Stimulated activated CD8-positive, alpha-beta memory T cell treated with anti-CD3 and anti-CD28 coated beads, Interleukin-12 subunit alpha, Interleukin-12 subunit beta, amount 100 ng/mL, for 24 hours (primary cell): ENCODE measurements around the gene PASK.
"Not testable (repeated sequence)": the region's sequence is repeated elsewhere in the genome, so short reads cannot be mapped to it uniquely, and the experiment has no call there.

Source experiments
- DNase-seq: peaks from one replicate; pipeline ENCODE4 v3.0.0-alpha.2; 2020; ENCODE audit errors: extremely low read depth

The PASK gene

DNA sequence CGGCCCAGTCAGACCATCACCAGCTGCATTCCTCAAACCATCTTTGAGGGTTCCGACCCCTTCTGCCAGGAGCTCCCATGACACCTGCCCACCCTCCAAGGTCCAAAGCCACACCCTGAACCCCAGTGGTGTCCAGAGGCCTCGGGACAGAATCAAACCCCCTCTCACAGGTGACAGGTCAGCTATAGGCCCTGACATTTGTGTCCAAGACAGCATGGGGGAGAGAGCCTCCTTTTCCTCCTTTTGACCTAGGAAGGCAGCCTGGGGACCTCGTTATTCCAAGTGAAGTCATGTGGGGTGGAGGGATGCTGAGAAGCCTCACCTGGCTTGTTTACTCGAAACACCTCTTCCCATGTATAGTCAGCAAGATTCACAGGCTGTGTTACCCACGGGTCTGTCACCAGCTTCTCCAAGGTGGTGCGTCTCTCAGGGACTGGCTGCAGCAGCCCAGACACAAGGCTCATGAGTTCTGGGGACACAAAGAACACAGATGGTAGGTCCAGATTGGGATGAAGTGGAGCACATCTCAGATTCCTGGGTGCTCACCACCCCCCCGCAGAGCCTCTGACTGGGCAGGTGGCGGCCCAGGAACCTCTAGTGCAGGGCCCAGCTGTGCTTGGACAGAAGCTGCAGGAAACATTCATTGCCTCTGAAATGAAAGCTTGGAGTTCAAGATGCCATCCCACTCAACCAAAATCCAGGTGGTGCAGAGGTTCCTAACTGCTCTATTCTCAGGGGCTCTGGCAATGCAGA is 42.1 kb downstream of the PASK start:
- DNase-seq: no peak

- no peak for DNase-seq
These were observed 43.6 kb downstream of the PASK start for GRCh38 chr2:241105641-241106040.

DNA sequence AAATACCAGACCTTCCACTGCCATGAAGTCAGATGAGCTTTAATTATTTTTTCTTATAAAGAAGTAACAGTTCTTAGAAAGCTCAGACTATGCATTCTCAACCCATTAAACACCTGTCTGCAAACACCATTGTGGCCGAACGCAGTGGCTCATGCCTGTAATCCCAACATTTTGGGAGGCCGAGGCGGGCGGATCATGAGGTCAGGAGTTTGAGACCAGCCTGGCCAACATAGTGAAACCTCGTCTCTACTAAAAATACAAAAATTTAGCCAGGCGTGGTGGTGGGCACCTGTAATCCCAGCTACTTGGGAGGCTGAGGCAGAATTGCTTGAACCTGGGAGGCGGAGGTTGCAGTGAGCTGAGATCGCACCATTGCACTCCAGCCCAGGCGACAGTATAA is 44.7 kb downstream of the PASK start:
- not testable (repeated sequence) for DNase-seq

- no peak for DNase-seq
These were observed 46.1 kb downstream of the PASK start for GRCh38 chr2:241103176-241103595.

GRCh38 chr2:241102239-241102803 is 47.0 kb downstream of the PASK start, which contains the start of gene MTERF4:
MTERF4 (minus strand) TSS chr2:241102287; CDS start chr2:241102273, 14 bp downstream.
- DNase-seq: peak; percentile 75

DNA sequence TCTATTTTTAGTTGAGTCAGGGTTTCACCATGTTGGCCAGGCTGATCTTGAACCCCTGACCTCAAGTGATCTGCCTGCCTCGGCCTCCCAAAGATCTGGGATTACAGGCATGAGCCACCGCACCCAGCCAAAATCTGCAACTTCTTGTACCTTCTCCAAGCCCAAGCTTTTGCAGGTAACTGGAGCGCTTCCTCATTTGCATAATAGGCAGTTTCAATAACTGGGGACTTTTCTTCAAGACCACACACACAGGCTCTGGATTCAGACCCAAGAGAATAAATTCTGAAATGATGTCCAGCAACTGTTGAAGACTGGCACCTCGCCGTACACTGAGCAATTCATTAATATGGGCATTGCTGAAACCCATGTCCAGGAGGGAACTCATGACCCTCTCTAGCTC is 50.0 kb downstream of the PASK start:
- no peak for DNase-seq

GRCh38 chr2:241096979-241097378 is 52.3 kb downstream of the PASK start:
- no peak for DNase-seq

GRCh38 chr2:241095594-241096290 is 53.5 kb downstream of the PASK start:
- no peak for DNase-seq

DNA sequence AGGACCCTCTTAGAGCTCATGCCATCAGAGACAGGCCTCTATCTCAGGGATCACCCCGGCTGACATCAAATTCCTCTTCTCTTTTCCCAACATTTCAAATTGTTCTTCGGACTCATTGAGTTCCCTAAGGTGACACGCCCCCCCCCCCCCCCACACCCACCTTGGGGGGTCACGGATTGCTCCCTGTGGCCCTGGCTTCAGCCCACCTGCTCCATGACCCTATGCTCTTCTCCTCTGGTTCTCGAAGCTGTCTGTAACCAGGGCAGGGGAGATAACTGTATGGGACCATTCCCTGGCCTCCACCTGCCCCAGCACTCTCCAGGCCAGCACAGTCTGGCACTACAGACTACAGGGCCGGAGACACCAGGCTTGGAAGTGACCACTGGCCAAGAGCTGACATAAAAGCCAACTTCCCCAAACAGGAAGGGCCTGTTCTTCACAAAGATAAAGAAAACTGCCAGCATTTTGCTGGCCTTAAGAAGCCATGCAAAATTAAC is 54.3 kb downstream of the PASK start:
- DNase-seq: no peak

DNA sequence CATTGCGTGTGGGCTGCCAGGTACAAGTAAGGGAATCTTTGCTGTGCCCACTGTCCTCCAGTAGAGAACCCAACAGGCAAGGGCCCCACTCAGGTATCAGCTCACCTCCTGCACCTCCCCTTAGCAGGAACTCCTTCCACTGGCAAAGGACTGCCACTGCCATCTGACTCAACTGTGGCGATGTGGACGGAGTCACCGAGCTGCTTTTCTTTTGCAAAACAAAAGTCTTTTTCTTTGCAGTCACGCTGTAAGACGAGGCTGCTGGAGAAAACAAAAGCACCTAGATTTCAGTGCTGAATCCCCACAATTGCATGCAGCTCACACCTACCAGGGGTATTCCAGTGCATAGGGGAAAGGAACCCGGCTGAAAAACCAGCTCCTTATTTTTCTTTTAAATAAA is 55.1 kb downstream of the PASK start:
- no peak for DNase-seq

DNA sequence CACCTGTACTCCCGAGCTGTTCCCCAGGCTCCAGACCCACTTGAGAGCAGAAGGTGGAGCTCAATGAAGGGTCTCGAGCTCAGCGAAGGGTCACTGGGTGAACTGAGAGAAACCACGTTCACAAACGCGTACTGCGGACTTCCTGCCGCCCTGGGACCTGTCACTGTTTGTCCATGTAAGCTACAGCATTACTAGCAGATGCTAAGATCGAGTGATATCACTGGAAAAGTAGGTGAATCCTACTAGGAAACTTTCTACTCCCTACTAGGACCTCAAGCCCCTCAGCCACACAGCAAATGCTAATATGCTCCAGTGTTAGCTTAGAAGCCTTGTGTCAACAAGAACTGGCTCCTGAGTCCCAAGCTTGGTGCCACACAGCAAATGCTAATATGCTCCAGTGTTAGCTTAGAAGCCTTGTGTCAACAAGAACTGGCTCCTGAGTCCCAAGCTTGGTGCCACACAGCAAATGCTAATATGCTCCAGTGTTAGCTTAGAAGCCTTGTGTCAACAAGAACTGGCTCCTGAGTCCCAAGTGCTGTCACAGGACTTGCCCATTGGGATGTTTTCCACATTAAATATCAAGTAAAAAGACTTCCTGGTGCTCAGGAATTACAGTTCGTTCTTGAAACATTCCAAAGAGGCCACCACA is 56.0 kb downstream of the PASK start:
- not testable (repeated sequence) for DNase-seq

DNA sequence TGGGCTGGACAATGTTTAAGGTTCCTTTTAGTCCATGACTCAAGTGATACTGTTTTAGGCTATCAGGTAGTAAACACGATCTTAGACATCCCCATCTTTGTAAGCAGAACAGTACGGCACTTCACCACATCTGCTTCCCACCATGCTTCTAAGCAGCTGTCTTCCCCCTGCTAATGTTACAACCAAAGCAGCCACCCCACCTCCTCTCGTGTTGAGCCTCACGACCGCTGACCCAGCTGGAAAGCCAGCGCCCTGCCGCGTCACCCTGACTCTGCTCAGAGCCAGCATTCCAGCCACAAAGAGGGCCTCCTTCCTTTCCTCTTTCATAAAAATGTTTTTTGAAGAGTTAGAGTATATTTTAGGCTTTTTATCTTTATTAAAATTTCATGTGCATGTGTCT is 56.6 kb downstream of the PASK start:
- DNase-seq: no peak

DNA sequence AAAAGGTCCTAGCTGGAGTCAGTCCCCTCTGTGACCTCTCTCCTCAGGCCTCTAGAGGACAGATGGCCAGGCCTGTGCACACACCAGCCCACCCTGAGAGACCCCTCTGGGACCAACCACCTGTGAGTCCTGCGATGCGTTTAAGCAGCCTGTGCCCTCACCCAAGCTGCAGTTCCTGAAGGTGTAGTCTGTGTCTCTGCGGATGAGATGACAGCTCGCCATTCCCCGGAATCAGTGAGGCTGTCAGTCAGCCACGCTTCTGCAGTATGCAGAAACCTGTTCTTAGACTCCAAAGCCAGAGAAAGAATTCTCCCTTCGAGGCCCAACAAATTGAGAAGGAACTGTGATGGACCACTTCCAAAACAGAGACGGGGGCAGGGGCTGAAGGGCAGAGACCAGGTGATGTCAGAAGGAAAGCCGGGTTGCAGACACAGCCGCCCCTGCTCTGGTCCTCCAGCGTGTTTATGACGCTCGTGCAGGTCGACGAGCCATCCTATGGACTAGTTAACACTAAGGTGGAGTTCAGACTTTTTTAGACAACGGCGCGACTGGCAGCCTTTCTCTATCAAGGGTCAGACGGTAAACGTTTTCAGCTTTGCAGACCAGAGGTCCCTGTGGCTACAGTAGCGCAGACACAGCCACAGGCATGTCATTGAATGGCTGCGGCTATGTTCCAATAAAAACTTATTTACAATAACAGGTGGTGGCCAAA is 57.4 kb downstream of the PASK start:
- DNase-seq: no peak

DNA sequence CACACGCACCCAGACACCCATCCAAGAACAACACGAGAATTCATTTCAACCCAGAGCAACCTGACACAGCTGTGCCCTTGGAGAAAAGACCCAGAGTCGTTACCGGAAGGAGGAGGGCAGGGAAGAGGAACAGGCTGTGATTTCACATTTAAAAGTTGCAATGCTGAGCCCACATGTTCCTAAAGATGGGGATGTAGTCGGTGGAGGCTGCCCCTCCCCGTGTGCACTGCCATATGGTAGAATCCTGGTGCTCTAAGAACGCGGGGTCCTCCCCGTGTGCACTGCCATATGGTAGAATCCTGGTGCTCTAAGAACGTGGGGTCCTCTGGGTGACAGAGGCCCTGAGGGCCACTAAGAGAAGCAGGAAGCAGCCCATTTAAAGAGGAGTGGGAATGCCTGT is 58.1 kb downstream of the PASK start:
- no peak for DNase-seq

- DNase-seq: no peak
These were observed 60.2 kb downstream of the PASK start for GRCh38 chr2:241088791-241089732.

DNA sequence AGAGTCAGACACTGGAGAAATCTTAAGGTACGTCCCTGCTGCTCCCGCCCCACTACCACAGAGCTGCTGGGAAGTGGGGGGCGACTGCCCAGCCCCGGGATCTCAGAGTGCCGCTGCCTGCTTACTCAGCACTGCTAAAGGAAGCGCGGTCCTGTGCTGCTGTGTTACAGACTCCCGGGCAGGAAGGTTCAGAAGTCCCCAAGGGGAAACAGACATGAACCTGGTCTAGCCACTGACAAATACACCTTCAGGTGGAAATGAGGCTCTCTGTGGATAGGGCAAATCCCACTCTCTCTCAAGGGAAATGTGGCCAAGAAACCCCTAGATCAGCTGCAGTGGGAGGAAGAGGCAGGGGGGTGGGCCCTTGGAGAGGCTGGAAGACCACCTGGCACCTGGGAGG is 60.9 kb downstream of the PASK start:
- DNase-seq: no peak

- DNase-seq: no peak
These were observed 61.6 kb downstream of the PASK start for GRCh38 chr2:241087420-241088268.

DNA sequence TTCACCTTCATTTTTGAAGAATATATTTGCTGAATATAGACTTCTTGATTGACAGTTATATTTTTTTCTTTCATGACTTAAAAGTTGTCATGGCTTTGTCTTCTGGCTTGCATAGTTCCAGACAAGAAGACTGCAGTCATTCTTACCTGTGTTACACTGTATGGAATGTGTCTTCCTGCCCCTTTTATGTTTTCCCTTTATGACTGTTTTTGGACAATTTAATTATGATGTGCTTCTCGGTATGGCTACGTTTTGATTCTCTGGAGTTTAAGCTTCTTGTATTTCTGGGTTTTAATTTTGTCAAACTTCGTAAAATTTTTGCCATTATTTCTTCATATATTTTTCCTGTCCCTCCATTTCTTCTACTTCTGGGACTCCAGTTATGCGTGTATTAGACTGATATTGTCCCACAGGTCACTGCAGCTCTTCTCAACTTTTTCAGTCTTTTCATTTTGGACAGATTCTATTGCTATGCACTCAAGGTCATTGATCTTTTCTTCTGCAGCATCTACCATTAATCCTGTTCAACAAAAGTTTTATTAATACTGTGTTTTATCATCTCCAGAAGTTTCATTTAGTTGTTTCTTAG is 64.3 kb downstream of the PASK start:
- DNase-seq: no peak

DNA sequence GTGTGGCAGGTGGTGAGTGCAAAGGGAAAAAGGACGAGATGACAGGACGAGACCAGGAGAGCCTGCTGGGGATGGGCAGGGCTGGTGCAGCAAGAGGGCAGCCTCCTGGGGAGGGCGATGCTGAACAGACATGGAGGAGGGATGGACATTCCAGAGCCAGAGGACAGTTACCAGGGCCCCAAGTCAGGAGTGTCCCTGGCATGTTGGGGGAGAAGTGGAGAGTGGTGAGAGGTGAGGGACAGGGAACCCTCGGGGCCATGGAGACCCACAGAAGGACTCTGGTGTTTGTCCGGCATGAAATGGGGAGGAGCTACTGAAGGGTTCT is 66.2 kb downstream of the PASK start:
- no peak for DNase-seq
